ENCODE results near the gene PAPSS1. TPM values are rescaled to one million over a fixed set of nuclear protein-coding genes. Genes with fewer than 3 reads are reported as not detected.

The PAPSS1 gene
- polyA plus RNA-seq, 1 experiment = 95.5 TPM

DNA sequence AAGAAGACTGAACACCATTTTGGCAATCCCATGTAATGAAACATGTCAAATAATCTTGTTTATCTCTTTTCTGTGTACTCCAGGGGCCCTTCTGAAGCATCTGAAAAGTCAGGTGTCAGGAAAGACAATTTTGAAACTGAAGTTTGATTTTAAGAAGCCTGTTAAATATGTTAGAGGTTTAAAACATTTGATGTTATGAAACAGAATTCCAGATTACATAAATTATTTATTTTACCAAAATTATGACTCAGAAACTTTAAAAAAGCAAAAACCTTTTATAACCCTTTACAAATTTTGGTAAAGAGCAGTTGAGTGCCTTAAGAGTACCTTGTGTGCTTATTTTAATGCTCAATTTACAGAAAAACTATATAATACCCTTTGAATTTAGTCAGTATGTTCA is 130.8 kb downstream of the PAPSS1 start:
- H3K27ac ChIP-seq (ENCODE audit: low read depth, low read length) = no peak overlapping the region
- H3K4me3 ChIP-seq (ENCODE audit: low read depth, low read length) = no peak overlapping the region
- ChIA-PET POLR2A (no interaction called here), CTCF (no interaction called here)
- no peak for DNase-seq (ENCODE audit: low read depth, low spot score)
- TF ChIP-seq, protein P1, sequence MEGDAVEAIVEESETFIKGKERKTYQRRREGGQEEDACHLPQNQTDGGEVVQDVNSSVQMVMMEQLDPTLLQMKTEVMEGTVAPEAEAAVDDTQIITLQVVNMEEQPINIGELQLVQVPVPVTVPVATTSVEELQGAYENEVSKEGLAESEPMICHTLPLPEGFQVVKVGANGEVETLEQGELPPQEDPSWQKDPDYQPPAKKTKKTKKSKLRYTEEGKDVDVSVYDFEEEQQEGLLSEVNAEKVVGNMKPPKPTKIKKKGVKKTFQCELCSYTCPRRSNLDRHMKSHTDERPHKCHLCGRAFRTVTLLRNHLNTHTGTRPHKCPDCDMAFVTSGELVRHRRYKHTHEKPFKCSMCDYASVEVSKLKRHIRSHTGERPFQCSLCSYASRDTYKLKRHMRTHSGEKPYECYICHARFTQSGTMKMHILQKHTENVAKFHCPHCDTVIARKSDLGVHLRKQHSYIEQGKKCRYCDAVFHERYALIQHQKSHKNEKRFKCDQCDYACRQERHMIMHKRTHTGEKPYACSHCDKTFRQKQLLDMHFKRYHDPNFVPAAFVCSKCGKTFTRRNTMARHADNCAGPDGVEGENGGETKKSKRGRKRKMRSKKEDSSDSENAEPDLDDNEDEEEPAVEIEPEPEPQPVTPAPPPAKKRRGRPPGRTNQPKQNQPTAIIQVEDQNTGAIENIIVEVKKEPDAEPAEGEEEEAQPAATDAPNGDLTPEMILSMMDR (IDR thresholded peaks at IDR 0.05; ENCODE audit: low read depth, low read length) = no peak
- H3K27me3 ChIP-seq (ENCODE audit: control insufficient read depth, insufficient read depth, low read length) = no peaks in the 10 kb centered on the region
- H3K9me3 ChIP-seq (ENCODE audit: control insufficient read depth, insufficient read depth, low read length) = peaks cover 6% of the 10 kb centered on the region

DNA sequence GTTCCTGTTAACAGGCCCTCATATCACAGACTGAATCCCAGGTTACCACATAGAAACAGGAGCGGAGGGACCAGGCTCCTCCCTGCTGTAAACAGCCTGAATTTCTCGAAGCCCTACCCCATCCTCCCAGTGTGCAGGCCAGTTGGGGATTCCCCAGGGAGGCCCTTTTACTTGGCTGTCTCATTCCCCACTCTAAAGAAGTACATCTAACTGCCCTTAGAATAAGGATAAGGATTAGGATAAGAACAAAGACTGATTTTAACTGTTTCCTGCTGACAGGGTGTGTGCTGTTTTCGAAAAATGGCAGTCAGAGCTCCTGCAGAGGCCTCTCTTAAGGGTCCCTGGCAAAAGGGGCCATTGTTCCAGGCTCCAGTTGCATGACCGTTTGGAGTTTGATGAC is 133.7 kb downstream of the PAPSS1 start:
- CTCF ChIA-PET = no interaction called here
- H3K4me3 ChIP-seq (ENCODE audit: low read depth, low read length) = no peak overlapping the region
- H3K9me3 ChIP-seq (ENCODE audit: control insufficient read depth, insufficient read depth, low read length) = peaks cover 6% of the 10 kb centered on the region
- DNase-seq (ENCODE audit: low read depth, low spot score) = no peak
- TF ChIP-seq, protein P1 (IDR thresholded peaks at IDR 0.05; ENCODE audit: low read depth, low read length) = no peak
- no peaks in the 10 kb centered on the region for H3K27me3 ChIP-seq (ENCODE audit: control insufficient read depth, insufficient read depth, low read length)
- POLR2A ChIA-PET = no interaction called here
- H3K27ac ChIP-seq (ENCODE audit: low read depth, low read length) = no peak overlapping the region

DNA sequence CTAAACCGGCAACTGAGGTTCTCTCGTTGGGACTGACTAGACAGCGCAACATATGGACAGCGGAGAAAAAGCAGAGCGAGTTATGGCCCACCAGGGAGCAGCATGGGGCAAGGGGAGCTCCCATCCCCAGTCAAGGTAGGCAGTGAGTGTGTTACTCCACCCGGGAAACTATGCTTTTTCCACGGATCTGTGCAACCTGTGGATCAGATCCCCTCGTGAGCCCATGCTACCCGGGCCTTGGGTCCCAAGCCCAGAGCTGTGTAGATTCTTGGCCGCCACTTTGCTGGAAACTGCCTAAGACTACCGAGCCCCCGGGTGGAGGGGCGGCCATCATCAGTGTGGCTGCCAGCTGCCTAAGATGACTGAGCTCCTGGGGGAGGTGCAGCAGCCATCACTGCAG is 140.9 kb downstream of the PAPSS1 start:
- Histone ChIP-seq H3K9me3 (ENCODE audit: control insufficient read depth, insufficient read depth, low read length) (no peaks in the 10 kb centered on the region), H3K27me3 (ENCODE audit: control insufficient read depth, insufficient read depth, low read length) (no peaks in the 10 kb centered on the region), H3K27ac (ENCODE audit: low read depth, low read length) (no peak overlapping the region), H3K4me3 (ENCODE audit: low read depth, low read length) (no peak overlapping the region)
- ChIA-PET POLR2A (no interaction called here), CTCF (no interaction called here)
- TF ChIP-seq, protein P1 (IDR thresholded peaks at IDR 0.05; ENCODE audit: low read depth, low read length) = no peak
- DNase-seq (ENCODE audit: low read depth, low spot score) = no peak

DNA sequence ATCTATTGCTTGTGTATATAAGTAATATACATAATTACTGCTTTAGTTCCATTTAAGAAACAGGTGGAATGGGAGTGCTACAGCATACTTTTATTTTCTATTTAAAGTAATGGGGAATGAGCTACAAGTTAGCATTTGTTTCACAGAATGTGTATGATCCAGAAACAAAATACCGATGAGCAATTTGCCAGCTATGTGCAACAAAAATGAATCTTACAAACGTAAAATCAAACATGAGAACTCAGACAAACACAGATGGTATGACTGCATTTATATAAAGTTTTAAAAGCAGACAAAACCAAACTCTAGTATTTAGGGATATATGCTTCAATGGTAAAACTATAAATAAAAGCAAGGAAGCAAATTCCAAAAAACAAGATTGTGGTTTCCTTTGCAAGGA is 141.7 kb downstream of the PAPSS1 start:
- Histone ChIP-seq H3K9me3 (ENCODE audit: control insufficient read depth, insufficient read depth, low read length) (no peaks in the 10 kb centered on the region), H3K27me3 (ENCODE audit: control insufficient read depth, insufficient read depth, low read length) (no peaks in the 10 kb centered on the region), H3K4me3 (ENCODE audit: low read depth, low read length) (no peak overlapping the region), H3K27ac (ENCODE audit: low read depth, low read length) (no peak overlapping the region)
- CTCF ChIA-PET = no interaction called here
- POLR2A ChIA-PET = no interaction called here
- TF ChIP-seq, protein P1 (IDR thresholded peaks at IDR 0.05; ENCODE audit: low read depth, low read length) = no peak
- peak; percentile 11 for DNase-seq (ENCODE audit: low read depth, low spot score)

DNA sequence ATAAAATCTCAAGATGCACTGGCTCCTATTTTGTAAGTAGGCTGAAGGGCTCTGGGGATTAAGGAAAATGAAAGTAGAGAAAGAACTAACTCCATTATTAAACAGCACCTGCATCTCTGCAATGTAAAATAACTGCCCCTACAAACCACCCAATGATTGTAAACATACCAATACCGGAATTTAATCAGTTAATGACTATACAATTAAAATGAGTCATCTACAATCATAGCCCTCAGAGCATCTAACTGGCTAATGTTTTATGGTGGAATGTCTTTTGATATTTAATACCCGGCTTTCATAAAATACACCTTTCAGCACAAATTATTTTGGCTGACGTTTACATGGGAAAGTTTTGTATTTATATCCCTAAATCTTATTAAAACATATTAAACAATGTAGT is 142.3 kb downstream of the PAPSS1 start:
- ChIA-PET CTCF (no interaction called here), POLR2A (no interaction called here)
- H3K27ac ChIP-seq (ENCODE audit: low read depth, low read length) = no peak overlapping the region
- TF ChIP-seq, protein P1 (IDR thresholded peaks at IDR 0.05; ENCODE audit: low read depth, low read length) = no peak
- H3K9me3 ChIP-seq (ENCODE audit: control insufficient read depth, insufficient read depth, low read length) = no peaks in the 10 kb centered on the region
- H3K4me3 ChIP-seq (ENCODE audit: low read depth, low read length) = no peak overlapping the region
- no peak for DNase-seq (ENCODE audit: low read depth, low spot score)
- H3K27me3 ChIP-seq (ENCODE audit: control insufficient read depth, insufficient read depth, low read length) = no peaks in the 10 kb centered on the region
